Right forelimb (tissue), 1 donor: ENCODE measurements around the gene HILPDA.

ENCODE experiments used
- DNase-seq: peaks from one replicate; pipeline ENCODE4 v3.0.0-alpha.2; 2018

HILPDA gene

GRCh38 chr7:128455543-128456254 lies at the start of gene HILPDA:
HILPDA (plus strand) TSS chr7:128455878; CDS start chr7:128457269, 1,391 bp downstream.
- peak; percentile 94 for DNase-seq

- no peak for DNase-seq
These were observed 49.1 kb upstream of the HILPDA start for GRCh38 chr7:128406314-128407232.

- no peak for DNase-seq
These were observed 48.5 kb upstream of the HILPDA start for GRCh38 chr7:128407233-128407589.

- no peak for DNase-seq
These were observed 47.6 kb upstream of the HILPDA start for GRCh38 chr7:128407751-128408708.

- no peak for DNase-seq
These were observed 46.7 kb upstream of the HILPDA start for GRCh38 chr7:128408709-128409595.

- peak; percentile 92 for DNase-seq
These were observed 45.9 kb upstream of the HILPDA start, which contains the start of gene IMPDH1 for GRCh38 chr7:128409596-128410450. IMPDH1 (minus strand) TSS chr7:128409982; CDS start chr7:128409901, 81 bp downstream.

GRCh38 chr7:128410451-128410753 lies 45.3 kb upstream of the HILPDA start:
- DNase-seq: no peak

GRCh38 chr7:128415217-128415785 lies 40.4 kb upstream of the HILPDA start:
- no peak for DNase-seq

GRCh38 chr7:128417071-128417470 lies 38.6 kb upstream of the HILPDA start:
- DNase-seq: no peak

GRCh38 chr7:128419257-128419656 lies 36.4 kb upstream of the HILPDA start:
- no peak for DNase-seq

GRCh38 chr7:128420773-128421172 lies 34.9 kb upstream of the HILPDA start:
- no peak for DNase-seq

GRCh38 chr7:128421384-128421783 lies 34.3 kb upstream of the HILPDA start:
- DNase-seq: no peak

GRCh38 chr7:128422037-128422436 lies 33.6 kb upstream of the HILPDA start:
- no peak for DNase-seq

GRCh38 chr7:128422842-128423241 lies 32.8 kb upstream of the HILPDA start:
- no peak for DNase-seq

- no peak for DNase-seq
These were observed 30.9 kb upstream of the HILPDA start for GRCh38 chr7:128424686-128425275.

GRCh38 chr7:128425850-128426249 lies 29.8 kb upstream of the HILPDA start:
- DNase-seq: peak; percentile 75

- no peak for DNase-seq
These were observed 28.3 kb upstream of the HILPDA start for GRCh38 chr7:128427289-128427891.

GRCh38 chr7:128430207-128430606 lies 25.5 kb upstream of the HILPDA start:
- DNase-seq: no peak

GRCh38 chr7:128431221-128431620 lies 24.5 kb upstream of the HILPDA start:
- no peak for DNase-seq

GRCh38 chr7:128431754-128432153 lies 23.9 kb upstream of the HILPDA start:
- no peak for DNase-seq
